ENCODE measurements around the gene RNASEH2C.

GRCh38 chr11:65692367-65692766, 28.2 kb downstream of the RNASEH2C start:
- TF ChIP-seq, protein P1, sequence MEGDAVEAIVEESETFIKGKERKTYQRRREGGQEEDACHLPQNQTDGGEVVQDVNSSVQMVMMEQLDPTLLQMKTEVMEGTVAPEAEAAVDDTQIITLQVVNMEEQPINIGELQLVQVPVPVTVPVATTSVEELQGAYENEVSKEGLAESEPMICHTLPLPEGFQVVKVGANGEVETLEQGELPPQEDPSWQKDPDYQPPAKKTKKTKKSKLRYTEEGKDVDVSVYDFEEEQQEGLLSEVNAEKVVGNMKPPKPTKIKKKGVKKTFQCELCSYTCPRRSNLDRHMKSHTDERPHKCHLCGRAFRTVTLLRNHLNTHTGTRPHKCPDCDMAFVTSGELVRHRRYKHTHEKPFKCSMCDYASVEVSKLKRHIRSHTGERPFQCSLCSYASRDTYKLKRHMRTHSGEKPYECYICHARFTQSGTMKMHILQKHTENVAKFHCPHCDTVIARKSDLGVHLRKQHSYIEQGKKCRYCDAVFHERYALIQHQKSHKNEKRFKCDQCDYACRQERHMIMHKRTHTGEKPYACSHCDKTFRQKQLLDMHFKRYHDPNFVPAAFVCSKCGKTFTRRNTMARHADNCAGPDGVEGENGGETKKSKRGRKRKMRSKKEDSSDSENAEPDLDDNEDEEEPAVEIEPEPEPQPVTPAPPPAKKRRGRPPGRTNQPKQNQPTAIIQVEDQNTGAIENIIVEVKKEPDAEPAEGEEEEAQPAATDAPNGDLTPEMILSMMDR (IDR thresholded peaks at IDR 0.05; ENCODE audit: low read length) = no peak
- no peak for TF ChIP-seq EZH2 (optimal IDR thresholded peaks at IDR 0.05; ENCODE audit: low read depth, low read length)
- no peak for TF ChIP-seq EZH2phosphoT487 (IDR thresholded peaks at IDR 0.05; ENCODE audit: low read length)

Measured in MM.1S (cell line).